ENCODE results near the gene RIPOR2.

RIPOR2 gene

DNA sequence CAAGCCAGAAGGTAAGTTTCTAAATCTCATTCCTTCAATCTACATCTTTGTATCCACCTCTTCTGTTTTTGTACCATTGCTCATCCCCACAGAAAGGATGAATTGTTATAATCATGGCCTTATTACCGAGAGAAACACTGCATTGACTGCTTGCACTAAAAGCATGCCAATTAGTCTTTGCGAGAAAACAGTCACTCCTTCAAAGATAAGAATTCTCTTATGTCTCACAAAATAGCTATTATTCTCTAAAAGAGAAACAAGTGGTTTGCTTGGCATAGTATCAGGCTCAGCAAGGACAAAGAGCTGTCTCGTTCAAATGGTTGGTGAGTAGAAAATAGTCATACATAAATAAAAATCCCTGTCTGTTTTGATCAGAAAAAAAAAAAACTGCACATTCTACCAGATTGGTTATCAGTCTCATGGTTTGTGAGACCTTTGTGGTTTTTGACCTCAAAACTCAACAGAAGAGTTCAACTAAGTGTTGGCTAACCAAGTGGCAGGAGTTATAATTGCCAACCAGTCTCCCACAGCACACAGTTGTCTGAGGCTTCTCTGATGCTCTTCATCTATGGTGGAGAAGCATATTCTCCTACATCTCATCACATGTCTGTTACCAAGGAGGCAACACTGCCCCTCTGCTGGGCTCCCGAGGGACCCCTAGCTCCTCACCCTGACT is 101.9 kb downstream of the RIPOR2 start:
- Mint-ChIP-seq H3K4me1 (peaks cover 12% of the 10 kb centered on the region), H3K36me3 (ENCODE audit: low read depth) (no peaks in the 10 kb centered on the region), H3K27me3 (ENCODE audit: low read depth) (peaks cover 3% of the 10 kb centered on the region), H3K4me3 (no peak overlapping the region), H3K9me3 (no peaks in the 10 kb centered on the region), H3K27ac (peak overlapping the region in 2 of 3 experiments; percentile 18 to 31)
- TF ChIP-seq, protein P1, sequence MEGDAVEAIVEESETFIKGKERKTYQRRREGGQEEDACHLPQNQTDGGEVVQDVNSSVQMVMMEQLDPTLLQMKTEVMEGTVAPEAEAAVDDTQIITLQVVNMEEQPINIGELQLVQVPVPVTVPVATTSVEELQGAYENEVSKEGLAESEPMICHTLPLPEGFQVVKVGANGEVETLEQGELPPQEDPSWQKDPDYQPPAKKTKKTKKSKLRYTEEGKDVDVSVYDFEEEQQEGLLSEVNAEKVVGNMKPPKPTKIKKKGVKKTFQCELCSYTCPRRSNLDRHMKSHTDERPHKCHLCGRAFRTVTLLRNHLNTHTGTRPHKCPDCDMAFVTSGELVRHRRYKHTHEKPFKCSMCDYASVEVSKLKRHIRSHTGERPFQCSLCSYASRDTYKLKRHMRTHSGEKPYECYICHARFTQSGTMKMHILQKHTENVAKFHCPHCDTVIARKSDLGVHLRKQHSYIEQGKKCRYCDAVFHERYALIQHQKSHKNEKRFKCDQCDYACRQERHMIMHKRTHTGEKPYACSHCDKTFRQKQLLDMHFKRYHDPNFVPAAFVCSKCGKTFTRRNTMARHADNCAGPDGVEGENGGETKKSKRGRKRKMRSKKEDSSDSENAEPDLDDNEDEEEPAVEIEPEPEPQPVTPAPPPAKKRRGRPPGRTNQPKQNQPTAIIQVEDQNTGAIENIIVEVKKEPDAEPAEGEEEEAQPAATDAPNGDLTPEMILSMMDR (IDR thresholded peaks at IDR 0.05; ENCODE audit: unreplicated experiment in 3 of 3), result no peak

DNA sequence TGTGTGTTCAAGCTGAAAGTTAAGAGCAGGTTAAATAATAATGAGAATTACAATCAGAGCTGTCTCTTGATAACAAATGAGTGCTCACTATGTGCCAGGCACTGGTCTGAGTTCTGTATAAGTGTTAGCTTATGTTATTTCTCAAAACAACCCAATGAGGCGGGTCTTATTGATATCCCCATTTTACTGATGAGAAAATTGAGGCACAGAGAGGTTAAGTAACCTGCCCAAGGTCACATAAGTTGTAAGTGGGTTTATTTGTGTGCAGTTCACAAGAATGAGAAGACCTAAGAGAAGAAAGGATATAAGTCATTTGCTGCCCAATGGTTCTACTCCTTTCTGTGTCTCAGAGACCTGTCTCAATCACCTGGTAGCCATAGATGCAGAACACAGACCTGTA is 103.0 kb downstream of the RIPOR2 start:
- peak overlapping the region in 2 of 3 experiments; percentile 27 to 66 for H3K27ac Mint-ChIP-seq
- H3K4me1 Mint-ChIP-seq, result peaks cover 12% of the 10 kb centered on the region
- H3K27me3 Mint-ChIP-seq (ENCODE audit: low read depth), result peaks cover 3% of the 10 kb centered on the region
- no peaks in the 10 kb centered on the region for H3K36me3 Mint-ChIP-seq (ENCODE audit: low read depth)
- no peaks in the 10 kb centered on the region for H3K9me3 Mint-ChIP-seq
- TF ChIP-seq, protein P1 (IDR thresholded peaks at IDR 0.05; ENCODE audit: unreplicated experiment in 3 of 3), result no peak
- H3K4me3 Mint-ChIP-seq, result no peak overlapping the region

DNA sequence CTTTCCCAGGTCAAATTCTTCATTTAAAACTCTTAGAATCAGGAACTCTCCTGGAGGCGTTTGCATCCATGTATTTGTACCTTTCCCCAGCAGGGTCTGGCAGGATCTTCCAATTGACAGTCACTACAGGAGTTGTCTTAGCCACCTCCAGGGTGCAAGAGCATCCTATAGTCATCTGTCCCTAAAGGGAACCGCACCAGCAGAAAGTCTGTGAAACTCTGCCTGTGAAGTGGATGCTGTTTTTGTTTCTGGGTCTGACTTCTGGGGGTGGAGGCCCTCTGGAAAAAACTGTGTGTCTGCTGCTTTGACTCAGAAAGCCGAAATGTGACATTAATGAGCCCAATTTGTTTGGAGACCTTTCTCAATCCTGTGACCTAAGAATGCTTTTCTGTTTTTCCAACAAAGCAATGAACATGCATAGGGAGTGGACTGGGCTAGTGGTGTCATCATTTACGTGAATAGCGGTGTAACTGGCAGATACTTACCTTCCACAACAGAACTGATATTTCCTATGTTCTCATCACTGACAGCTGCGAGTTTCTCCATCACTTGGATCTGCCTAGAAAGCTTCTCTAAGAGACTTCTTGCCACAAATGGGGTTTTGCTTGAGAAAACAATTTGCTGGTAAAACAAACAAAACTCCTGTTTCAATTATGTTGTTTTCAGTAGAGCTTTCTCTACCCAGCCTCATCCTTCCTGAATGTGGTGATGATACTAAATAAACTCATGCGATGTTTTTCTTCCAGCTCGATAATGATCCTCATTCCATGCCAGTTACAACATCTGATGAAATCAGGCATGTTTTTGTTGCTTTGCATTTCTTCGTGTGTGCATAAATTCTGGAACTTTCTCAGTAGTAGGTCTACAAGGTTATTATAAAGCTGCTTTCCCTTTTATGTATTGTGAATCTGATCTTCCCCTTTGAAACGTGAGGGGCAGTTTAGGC is 103.7 kb downstream of the RIPOR2 start:
- H3K4me1 Mint-ChIP-seq, result peaks cover 12% of the 10 kb centered on the region
- TF ChIP-seq, protein P1 (IDR thresholded peaks at IDR 0.05; ENCODE audit: unreplicated experiment in 3 of 3), result no peak
- H3K27me3 Mint-ChIP-seq (ENCODE audit: low read depth), result peaks cover 3% of the 10 kb centered on the region
- no peaks in the 10 kb centered on the region for H3K36me3 Mint-ChIP-seq (ENCODE audit: low read depth)
- no peak overlapping the region for H3K4me3 Mint-ChIP-seq
- peak overlapping the region in 2 of 3 experiments; percentile 30 to 66 for H3K27ac Mint-ChIP-seq
- no peaks in the 10 kb centered on the region for H3K9me3 Mint-ChIP-seq

DNA sequence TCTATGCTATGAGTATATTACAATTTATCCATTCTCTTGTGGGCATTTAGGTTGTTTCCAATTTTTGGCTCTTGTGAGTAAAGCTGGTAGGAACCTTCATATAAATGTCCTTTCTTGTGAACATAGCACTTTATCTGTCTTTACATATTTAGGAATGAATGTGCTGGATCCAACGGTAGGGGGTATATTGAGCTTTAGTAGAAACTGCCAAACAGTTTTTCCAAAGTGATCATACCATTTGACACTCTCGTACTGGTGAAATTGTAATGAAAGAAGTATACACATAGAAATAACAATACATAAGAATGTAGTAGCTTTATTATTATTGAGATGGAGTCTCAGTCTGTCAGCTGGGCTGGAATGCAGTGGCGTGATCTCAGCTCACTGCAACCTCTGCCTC is 106.1 kb downstream of the RIPOR2 start:
- Mint-ChIP-seq H3K36me3 (ENCODE audit: low read depth) (no peaks in the 10 kb centered on the region), H3K27me3 (ENCODE audit: low read depth) (no peaks in the 10 kb centered on the region), H3K4me1 (peaks cover 8% of the 10 kb centered on the region), H3K4me3 (no peak overlapping the region), H3K27ac (no peak overlapping the region), H3K9me3 (no peaks in the 10 kb centered on the region)
- TF ChIP-seq, protein P1 (IDR thresholded peaks at IDR 0.05; ENCODE audit: unreplicated experiment in 3 of 3), result no peak

DNA sequence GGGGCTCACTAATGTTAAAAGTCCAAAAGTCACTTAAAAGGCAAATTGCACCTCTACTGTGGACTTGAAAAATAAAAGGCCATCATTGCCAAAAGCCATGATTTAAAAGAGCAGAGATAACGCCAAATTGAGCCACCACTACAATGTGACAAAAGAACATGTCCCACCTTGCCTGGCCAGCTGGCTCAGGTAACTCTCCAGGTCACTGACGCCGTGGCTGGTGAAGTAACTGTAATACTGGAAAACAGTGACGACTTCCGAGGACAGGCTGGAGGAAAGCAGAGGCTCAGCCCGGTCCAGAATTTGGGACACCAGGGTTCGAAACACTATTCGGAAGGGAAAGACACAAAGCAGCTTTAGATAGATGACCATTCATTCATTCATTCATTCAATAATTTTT is 107.8 kb downstream of the RIPOR2 start:
- Mint-ChIP-seq H3K4me3 (no peak overlapping the region), H3K27me3 (ENCODE audit: low read depth) (no peaks in the 10 kb centered on the region), H3K36me3 (ENCODE audit: low read depth) (no peaks in the 10 kb centered on the region), H3K4me1 (peaks cover 8% of the 10 kb centered on the region), H3K27ac (peak overlapping the region; percentile 17 to 61 (median 51)), H3K9me3 (no peaks in the 10 kb centered on the region)
- TF ChIP-seq, protein P1 (IDR thresholded peaks at IDR 0.05; ENCODE audit: unreplicated experiment in 3 of 3), result no peak

Data from nephron (organoid).